Camera-type eye (tissue), 1 donor: Measurements from ENCODE around the gene EID2B. TPM values are rescaled to one million over a fixed set of nuclear protein-coding genes. Genes with fewer than 3 reads are reported as not detected.

Source experiments
- total RNA-seq: library from RNA; depleted of rRNA; stranded (reverse); fragments of >200 nt; gene quantifications from one replicate; pipeline ENCODE4 v1.2.3, GENCODE V29; 2014

The EID2B gene, protein sequence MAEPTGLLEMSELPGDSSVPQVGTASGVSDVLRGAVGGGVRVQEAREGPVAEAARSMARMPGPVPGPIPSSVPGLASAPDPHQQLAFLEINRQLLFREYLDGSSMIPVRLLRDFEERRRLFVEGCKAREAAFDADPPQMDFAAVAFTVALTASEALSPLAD
- total RNA-seq, result 14.8 TPM

DNA sequence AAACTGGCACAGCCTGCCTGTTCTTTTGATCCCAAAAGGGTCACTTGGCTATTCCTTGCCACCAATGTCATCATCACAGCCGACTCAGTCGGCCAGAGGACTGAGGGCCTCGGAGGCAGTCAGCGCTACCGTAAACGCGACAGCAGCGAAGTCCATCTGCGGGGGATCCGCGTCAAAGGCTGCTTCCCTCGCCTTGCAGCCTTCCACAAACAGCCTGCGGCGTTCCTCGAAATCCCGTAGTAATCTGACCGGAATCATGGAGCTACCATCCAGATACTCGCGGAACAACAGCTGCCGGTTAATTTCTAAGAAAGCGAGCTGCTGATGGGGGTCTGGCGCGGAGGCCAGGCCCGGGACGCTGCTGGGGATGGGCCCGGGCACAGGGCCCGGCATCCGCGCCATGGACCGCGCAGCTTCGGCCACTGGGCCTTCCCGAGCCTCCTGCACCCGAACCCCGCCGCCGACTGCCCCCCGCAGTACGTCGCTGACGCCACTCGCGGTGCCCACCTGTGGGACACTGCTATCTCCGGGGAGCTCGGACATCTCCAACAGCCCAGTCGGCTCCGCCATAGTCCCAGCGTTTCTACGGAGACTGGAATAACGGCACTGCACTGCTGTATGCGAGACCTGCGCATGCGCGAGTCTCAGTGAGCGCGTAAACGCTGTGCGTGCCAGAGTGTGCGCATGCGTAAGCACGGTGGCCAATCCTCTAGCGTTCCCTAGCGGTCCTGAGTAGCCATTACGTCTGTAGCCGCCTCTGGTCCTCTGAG is at the start of gene EID2B:
Gene EID2B (minus strand): TSS at position 620 of the 770 bp plus-strand sequence. CDS start 50 bp downstream, at position 570.

DNA sequence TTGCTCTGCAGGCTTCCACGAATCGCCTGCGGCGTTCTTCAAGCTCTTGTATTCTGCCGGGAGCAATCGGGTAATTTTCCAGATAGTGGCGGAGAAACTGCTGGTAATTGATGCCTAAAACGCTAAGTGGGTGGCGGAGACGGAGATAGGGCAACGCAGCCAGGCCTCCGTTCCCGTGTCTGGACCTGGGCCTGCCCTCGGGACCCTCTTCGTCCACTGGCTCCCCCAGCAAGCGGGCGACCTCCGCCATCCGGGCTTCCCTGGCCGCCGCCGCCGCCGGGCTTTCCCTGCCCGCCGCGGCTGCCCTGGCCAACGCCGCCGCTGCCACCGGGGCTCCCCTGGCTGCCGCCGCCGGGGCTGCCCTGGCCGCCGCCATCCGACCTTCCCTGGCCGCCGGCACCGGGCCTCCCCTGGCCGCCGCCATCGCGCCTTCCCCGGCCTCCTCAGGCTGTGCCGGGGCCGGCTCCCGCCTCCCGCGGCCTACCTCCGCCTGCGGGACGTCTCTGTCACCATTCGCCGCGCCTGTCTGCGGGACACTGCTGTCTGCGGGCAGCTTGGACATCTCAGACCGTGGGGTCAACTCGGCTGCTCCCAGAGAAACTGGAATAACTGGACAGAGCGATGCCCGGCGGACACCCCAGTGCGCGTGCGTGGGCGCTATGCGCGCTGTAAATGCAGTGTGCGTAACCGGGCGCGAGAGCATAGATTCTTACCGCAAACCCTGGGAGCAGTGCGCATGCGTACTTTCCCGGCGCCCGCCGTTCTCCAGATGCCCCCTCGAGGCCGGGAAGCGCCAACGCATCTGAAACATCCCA is 7.1 kb upstream of the EID2B start, which contains the start of gene EID2:
Gene EID2 (minus strand): TSS at position 644 of the 815 bp plus-strand sequence. CDS start 82 bp downstream, at position 562.

DNA sequence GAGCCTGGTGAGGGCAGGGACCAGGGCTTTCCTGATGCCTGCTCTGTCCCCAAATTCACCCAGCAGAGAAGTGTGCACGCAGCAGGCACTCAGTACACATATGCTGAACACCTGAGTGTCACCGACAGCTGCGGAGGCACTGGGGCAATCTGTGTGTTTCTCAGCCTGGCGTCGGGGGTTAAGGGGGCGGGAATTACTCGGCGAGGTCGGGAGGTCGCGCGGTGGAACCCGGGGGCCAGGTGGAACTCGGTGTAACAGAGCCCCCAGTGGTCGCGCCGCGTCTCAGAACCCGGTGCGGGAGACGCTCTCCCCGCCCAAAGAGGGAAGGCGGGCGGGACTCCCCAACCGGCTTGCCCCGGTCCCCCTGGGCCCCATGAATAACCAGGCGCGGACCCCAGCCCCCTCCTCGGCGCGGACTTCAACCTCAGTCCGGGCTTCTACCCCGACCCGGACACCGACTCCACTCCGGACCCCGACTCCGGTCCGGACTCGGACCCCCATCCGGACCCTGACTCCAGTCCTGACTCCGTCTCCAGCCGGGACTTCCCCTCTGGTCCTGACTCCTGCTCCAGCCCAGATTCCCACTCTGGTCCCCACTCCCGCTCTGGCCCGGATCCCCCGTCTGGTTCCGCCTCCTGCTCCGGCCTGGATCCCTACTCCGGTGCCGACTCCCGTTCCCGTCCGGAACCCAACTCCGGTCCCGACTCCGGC is 17.7 kb downstream of the EID2B start, which contains the start of gene SELENOV:
Gene SELENOV (plus strand): TSS at position 300 of the 711 bp plus-strand sequence. CDS start 74 bp downstream, at position 374.

DNA sequence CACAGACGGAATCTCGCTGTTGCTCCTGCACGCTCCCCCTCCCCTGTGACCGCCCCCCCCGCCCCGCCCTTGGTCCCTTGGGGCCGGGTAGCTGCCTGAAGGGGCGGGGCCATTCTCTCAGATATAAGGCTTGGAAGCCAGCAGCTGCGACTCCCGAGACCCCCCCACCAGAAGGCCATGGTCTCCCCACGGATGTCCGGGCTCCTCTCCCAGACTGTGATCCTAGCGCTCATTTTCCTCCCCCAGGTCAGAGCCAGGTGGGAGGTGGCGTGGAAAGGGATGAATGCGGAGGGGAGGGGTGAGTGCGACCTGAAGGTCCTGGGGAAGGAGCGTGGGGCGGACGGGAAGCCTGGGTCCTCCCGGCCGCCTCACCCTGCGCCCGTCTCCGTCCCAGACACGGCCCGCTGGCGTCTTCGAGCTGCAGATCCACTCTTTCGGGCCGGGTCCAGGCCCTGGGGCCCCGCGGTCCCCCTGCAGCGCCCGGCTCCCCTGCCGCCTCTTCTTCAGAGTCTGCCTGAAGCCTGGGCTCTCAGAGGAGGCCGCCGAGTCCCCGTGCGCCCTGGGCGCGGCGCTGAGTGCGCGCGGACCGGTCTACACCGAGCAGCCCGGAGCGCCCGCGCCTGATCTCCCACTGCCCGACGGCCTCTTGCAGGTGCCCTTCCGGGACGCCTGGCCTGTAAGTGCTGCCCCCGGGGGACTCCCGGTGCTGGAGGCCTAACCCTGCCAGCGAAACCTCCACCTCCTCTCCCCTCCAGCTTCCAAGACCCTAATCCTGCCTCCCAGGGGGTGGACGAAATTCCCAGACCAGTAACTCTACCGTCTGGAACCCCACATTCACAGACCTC is 33.6 kb downstream of the EID2B start, which contains the start of gene DLL3:
Gene DLL3 (plus strand): TSS at position 150 of the 845 bp plus-strand sequence. CDS start 28 bp downstream, at position 178.

Other genes with a start within 250 kb of the EID2B start
- not detected for gene IFNL1, start 236.4 kb downstream of the EID2B start, total RNA-seq
- gene LRFN1, start 212.0 kb downstream of the EID2B start, total RNA-seq, result 20.6 TPM
- gene GMFG, start 196.8 kb downstream of the EID2B start, total RNA-seq, result 7.3 TPM
- 81.2 TPM for gene SAMD4B, start 190.4 kb downstream of the EID2B start, total RNA-seq
- 34.6 TPM for gene PAF1, start 141.7 kb downstream of the EID2B start, total RNA-seq
- 19.4 TPM for gene MED29, start 141.5 kb downstream of the EID2B start, total RNA-seq
- 23.1 TPM for gene ZFP36, start 126.0 kb downstream of the EID2B start, total RNA-seq
- gene PLEKHG2, start 120.2 kb downstream of the EID2B start, total RNA-seq, result 34.6 TPM
- 77.1 TPM for gene RPS16, start 96.9 kb downstream of the EID2B start, total RNA-seq
- 76.5 TPM for gene SUPT5H, start 87.3 kb downstream of the EID2B start, total RNA-seq
- 46.6 TPM for gene TIMM50, start 52.0 kb downstream of the EID2B start, total RNA-seq
- gene DLL3, start 33.9 kb downstream of the EID2B start, total RNA-seq, result 9.5 TPM
- gene SELENOV, start 17.7 kb downstream of the EID2B start, total RNA-seq, result 1.7 TPM
- gene EID2, start 7.3 kb upstream of the EID2B start, total RNA-seq, result 14.2 TPM
- not detected for gene LGALS13, start 69.7 kb upstream of the EID2B start, total RNA-seq
- gene LGALS16, start 123.1 kb upstream of the EID2B start, total RNA-seq, result not detected
- not detected for gene LGALS14, start 171.6 kb upstream of the EID2B start, total RNA-seq
- not detected for gene CLC, start 205.2 kb upstream of the EID2B start, total RNA-seq
- not detected for gene LEUTX, start 246.0 kb upstream of the EID2B start, total RNA-seq